ENCODE measurements around the gene TAS1R1. TPM values are rescaled to one million over a fixed set of nuclear protein-coding genes. Genes with fewer than 3 reads are reported as not detected.

TAS1R1 gene
- total RNA-seq, 1 donor from 2014 or later, result not detected

GRCh38 chr1:6585841-6586240 lies 30.7 kb downstream of the TAS1R1 start:
- TF ChIP-seq CTCF (IDR thresholded peaks at IDR 0.05), result no peak
- Mint-ChIP-seq H3K36me3 (ENCODE audit: low read depth) (peaks cover 41% of the 10 kb centered on the region), H3K27ac (no peak overlapping the region), H3K4me3 (no peak overlapping the region), H3K4me1 (peaks cover 31% of the 10 kb centered on the region), H3K9me3 (no peaks in the 10 kb centered on the region), H3K27me3 (no peaks in the 10 kb centered on the region)
- POLR2A ChIA-PET, result no interaction called here
- DNase-seq, result no peak
- CTCF ChIA-PET, result no interaction called here
- no peak for ATAC-seq (ENCODE audit: low read depth)
- intact Hi-C loops (cut with micrococcal nuclease), result no loop called here

DNA sequence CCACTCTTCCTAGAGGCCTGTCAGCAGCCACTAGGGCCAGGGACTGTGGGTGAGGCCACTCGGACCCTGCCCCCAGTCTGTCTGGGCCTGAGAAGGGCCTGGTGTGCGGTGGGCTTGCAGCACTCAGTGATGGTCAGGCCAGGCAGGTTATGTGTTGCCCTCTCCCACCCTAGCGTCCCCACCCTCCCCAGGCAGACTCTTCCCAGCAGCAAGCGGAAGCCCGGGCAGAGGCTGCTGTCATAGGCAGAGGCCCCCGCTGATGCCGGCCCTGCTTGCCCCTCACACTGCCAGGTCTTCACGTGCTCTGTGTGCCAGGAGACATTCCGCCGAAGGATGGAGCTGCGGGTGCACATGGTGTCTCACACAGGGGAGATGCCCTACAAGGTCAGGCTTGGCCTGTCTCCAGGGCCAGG lies 31.3 kb downstream of the TAS1R1 start:
- ChIA-PET POLR2A (no interaction called here), CTCF (no interaction called here)
- no peak overlapping the region for H3K4me3 Mint-ChIP-seq
- peaks cover 31% of the 10 kb centered on the region for H3K4me1 Mint-ChIP-seq
- intact Hi-C loops (cut with micrococcal nuclease), result no loop called here
- H3K9me3 Mint-ChIP-seq, result no peaks in the 10 kb centered on the region
- TF ChIP-seq CTCF (IDR thresholded peaks at IDR 0.05), result no peak
- peaks cover 44% of the 10 kb centered on the region for H3K36me3 Mint-ChIP-seq (ENCODE audit: low read depth)
- H3K27me3 Mint-ChIP-seq, result no peaks in the 10 kb centered on the region
- H3K27ac Mint-ChIP-seq, result no peak overlapping the region
- ATAC-seq (ENCODE audit: low read depth), result no peak
- DNase-seq, result no peak

DNA sequence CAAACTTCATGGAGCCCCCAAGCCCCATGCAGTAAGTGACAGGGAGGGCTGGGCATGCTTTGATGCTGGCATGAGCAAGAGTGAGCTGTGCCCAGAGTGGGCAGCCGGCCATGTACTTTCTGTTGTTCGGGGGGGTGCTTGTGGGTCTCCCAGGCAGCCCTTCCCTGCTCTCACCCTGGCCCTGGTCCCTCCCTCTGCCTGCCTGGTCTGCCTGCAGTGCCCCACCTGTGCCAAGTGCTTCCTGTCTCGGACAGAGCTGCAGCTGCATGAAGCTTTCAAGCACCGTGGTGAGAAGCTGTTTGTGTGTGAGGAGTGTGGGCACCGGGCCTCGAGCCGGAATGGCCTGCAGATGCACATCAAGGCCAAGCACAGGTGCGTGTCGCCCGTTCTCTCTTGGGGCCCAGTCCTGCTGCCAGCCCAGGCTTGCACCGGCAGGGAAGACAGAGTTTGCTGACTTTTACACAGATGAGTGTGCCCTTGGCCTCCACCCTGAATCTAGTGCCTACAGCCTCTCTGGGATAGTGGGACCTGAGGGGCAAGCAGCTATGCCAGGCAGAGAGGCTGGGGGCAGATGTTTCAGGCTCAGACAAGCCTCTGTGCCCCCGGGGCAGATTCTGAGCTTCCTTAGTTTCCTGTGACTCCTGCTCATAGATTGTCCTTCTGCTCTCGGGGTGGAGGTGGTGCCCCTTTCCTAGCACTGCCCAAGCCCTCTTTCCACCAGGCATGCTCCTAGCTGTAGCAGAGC lies 32.3 kb downstream of the TAS1R1 start:
- H3K4me3 Mint-ChIP-seq, result no peak overlapping the region
- ATAC-seq (ENCODE audit: low read depth) (no peak), DNase-seq (no peak)
- no peaks in the 10 kb centered on the region for H3K27me3 Mint-ChIP-seq
- intact Hi-C loops (cut with micrococcal nuclease), result no loop called here
- ChIA-PET POLR2A (interaction anchor here (0.9 kb wide), 1 partner anchor 13 kb away, joined by 4 read pairs; no protein-coding TSS in a partner anchor), CTCF (no interaction called here)
- no peak for TF ChIP-seq CTCF (IDR thresholded peaks at IDR 0.05)
- H3K27ac Mint-ChIP-seq, result no peak overlapping the region
- peaks cover 42% of the 10 kb centered on the region for H3K36me3 Mint-ChIP-seq (ENCODE audit: low read depth)
- no peaks in the 10 kb centered on the region for H3K9me3 Mint-ChIP-seq
- peaks cover 21% of the 10 kb centered on the region for H3K4me1 Mint-ChIP-seq

DNA sequence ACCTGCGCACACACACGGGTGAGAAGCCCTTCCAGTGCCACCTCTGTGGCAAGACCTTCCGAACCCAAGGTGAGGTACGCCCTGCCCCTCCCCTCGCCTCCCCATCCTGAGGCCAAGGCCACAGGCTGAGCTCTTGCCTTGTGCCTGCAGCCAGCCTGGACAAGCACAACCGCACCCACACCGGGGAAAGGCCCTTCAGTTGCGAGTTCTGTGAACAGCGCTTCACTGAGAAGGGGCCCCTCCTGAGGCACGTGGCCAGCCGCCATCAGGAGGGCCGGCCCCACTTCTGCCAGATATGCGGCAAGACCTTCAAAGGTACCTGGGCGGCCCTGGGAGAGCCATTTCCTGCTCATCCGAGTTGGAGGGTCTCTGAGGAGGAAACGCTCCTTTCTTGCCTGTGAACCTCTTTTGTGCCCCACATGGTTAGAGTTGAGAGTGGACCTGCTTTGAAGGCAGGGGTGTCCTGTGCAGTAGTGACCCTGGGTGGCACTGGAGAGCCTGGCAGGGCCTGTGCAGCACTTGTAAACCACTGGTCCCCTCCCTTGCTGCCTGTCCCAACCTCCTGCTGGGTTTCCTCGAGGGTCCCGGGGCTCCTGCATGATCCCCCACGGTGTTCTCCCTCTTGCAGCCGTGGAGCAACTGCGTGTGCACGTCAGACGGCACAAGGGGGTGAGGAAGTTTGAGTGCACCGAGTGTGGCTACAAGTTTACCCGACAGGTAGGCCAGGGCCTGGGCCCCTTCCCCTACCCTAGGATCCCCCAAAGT lies 33.2 kb downstream of the TAS1R1 start:
- Mint-ChIP-seq H3K9me3 (no peaks in the 10 kb centered on the region), H3K4me1 (peaks cover 18% of the 10 kb centered on the region), H3K27ac (no peak overlapping the region), H3K4me3 (no peak overlapping the region), H3K36me3 (ENCODE audit: low read depth) (peaks cover 46% of the 10 kb centered on the region), H3K27me3 (no peaks in the 10 kb centered on the region)
- ChIA-PET CTCF (no interaction called here), POLR2A (interaction anchor here (0.9 to 1.4 kb wide), 2 partner anchors 12 to 13 kb away, joined by 3 to 4 read pairs; no protein-coding TSS in a partner anchor)
- DNase-seq, result no peak
- no peak for TF ChIP-seq CTCF (IDR thresholded peaks at IDR 0.05)
- ATAC-seq (ENCODE audit: low read depth), result no peak
- intact Hi-C loops (cut with micrococcal nuclease), result no loop called here

- no peak for TF ChIP-seq CTCF (IDR thresholded peaks at IDR 0.05)
- Mint-ChIP-seq H3K27me3 (no peaks in the 10 kb centered on the region), H3K36me3 (ENCODE audit: low read depth) (peaks cover 53% of the 10 kb centered on the region), H3K4me1 (peaks cover 18% of the 10 kb centered on the region), H3K9me3 (no peaks in the 10 kb centered on the region), H3K27ac (no peak overlapping the region), H3K4me3 (no peak overlapping the region)
- DNase-seq (no peak), ATAC-seq (ENCODE audit: low read depth) (no peak)
- CTCF ChIA-PET, result no interaction called here
- intact Hi-C loops (cut with micrococcal nuclease), result no loop called here
- POLR2A ChIA-PET, result interaction anchor here (1.4 kb wide), 1 partner anchor 12 kb away, joined by 3 read pairs; no protein-coding TSS in a partner anchor
These were observed 33.9 kb downstream of the TAS1R1 start for GRCh38 chr1:6588893-6589520.
